ENCODE data around the gene NEK6.

DNA sequence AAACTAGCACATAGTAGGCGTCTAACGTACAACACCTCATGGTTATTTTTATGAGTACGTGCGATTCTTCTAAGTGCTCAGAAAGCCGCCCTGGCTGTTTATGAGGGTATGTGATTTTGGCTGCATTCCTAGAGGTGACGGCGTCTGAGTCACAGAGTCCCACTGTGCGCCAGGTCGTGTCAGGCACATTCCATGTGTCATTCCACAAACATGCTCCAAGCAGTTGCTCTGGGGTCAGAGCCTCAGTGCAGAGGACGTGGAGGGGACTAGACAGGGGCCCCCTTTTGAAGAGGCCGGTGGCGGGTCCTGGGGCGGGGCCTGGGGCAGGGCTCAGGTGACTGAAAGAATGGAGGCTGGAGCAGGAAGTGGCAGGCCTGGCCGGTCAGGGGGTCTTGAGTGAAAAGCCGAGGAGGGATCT lies 51.9 kb downstream of the NEK6 start:
- TF ChIP-seq, protein P1, sequence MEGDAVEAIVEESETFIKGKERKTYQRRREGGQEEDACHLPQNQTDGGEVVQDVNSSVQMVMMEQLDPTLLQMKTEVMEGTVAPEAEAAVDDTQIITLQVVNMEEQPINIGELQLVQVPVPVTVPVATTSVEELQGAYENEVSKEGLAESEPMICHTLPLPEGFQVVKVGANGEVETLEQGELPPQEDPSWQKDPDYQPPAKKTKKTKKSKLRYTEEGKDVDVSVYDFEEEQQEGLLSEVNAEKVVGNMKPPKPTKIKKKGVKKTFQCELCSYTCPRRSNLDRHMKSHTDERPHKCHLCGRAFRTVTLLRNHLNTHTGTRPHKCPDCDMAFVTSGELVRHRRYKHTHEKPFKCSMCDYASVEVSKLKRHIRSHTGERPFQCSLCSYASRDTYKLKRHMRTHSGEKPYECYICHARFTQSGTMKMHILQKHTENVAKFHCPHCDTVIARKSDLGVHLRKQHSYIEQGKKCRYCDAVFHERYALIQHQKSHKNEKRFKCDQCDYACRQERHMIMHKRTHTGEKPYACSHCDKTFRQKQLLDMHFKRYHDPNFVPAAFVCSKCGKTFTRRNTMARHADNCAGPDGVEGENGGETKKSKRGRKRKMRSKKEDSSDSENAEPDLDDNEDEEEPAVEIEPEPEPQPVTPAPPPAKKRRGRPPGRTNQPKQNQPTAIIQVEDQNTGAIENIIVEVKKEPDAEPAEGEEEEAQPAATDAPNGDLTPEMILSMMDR (conservative IDR thresholded peaks at IDR 0.05): no peak
- no peak for TF ChIP-seq ZFX (IDR thresholded peaks at IDR 0.05)

Data from C4-2B (cell line).